Activated naive CD8-positive, alpha-beta T cell (primary cell): ENCODE measurements around the gene CTSD.

ENCODE experiments used
- H3K27ac Mint-ChIP-seq: one replicate; pipeline ENCODE4 v1.8.0; 2021; ENCODE audit warnings: mixed read lengths
- H3K27me3 Mint-ChIP-seq: one replicate; pipeline ENCODE4 v1.8.0; 2021; ENCODE audit warnings: mixed read lengths
- H3K36me3 Mint-ChIP-seq: one replicate; pipeline ENCODE4 v1.8.0; 2021; ENCODE audit warnings: mixed read lengths
- H3K4me1 Mint-ChIP-seq: one replicate; pipeline ENCODE4 v1.8.0; 2021; ENCODE audit warnings: low read depth, mixed read lengths
- H3K4me3 Mint-ChIP-seq: one replicate; pipeline ENCODE4 v1.8.0; 2021; ENCODE audit warnings: mild to moderate bottlenecking, mixed read lengths
- H3K9me3 Mint-ChIP-seq: one replicate; pipeline ENCODE4 v1.8.0; 2021; ENCODE audit warnings: low read depth, mixed read lengths

The CTSD gene

GRCh38 chr11:1786466-1786865 lies 22.7 kb upstream of the CTSD start:
- Mint-ChIP-seq H3K4me1 (no peaks in the 10 kb centered on the region), H3K27ac (no peak overlapping the region), H3K36me3 (no peaks in the 10 kb centered on the region), H3K27me3 (no peaks in the 10 kb centered on the region), H3K9me3 (no peaks in the 10 kb centered on the region), H3K4me3 (no peak overlapping the region)

DNA sequence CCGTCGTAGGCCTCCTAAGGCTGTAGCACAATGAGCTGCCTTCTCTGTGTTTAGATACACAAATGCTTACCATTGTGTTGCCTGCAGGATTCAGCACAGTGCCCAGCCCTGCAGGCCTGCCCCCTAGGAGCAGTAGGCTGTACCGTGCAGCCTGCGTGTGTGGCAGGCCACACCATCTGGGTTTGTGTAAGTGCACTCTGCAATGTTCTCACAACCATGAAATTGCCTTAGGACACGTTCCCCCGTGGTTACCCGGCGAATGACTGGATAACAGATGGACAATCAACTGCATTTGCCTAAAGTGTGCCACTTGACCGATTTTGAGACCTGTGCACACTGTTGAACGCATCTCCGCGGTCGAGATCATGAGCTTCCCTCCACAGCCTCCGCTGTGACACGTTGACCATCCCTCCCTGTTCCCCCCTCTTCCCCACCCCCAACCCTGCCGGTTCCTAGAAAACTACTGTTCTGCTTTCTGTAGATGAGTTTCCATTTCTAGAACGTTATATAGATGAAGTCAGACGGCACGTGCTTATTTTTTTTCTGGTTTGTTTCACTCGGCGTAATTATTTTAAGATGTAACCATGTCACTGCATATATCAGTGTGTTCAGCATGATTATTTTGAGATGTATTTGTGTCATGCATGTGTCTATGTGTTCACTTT lies 22.2 kb upstream of the CTSD start:
- Mint-ChIP-seq H3K27me3 (no peaks in the 10 kb centered on the region), H3K36me3 (no peaks in the 10 kb centered on the region), H3K4me3 (no peak overlapping the region), H3K27ac (no peak overlapping the region), H3K4me1 (no peaks in the 10 kb centered on the region), H3K9me3 (no peaks in the 10 kb centered on the region)

DNA sequence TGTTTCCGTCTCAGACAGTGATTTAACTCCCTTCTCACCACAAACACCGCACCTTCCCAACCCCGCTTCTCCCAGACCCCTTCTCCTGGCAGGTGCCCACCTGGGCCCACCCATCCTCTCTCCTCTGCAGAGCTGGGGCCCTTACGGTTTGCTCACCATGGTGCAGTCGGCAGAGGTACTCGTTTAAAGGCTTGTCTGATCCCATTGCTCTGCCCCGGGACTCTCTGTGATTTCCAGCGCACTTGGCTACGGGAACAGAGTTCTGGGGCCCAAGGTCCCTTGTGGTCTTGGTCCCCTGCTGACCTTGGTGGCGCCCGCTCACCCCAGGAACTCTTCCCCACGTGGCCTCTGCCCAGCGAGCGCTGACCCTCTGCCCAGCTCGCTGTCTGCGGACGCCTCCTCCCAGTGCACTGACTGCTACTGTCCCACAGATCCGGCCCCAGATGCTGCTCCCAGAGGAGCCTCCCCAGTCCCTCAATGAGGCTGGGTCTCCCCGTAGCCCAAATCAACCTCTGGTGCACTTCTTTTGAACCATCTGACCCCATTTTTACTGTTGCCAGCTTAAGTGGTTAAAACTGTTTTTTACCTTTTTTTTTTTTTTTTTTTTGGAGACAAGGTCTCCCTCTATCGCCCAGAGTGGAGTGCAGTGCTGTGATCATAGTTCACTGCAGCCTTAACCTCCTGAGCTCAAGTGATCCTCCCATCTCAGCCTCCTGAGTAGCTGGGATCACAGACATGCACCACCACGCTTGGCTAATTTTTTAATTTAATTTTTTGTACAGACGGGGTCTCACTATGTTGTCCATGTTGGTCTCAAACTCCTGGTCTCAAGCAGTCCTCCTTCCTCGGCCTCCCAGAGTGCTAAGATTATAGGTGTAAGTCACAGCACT lies 21.3 kb upstream of the CTSD start:
- Mint-ChIP-seq H3K4me3 (no peak overlapping the region), H3K27me3 (no peaks in the 10 kb centered on the region), H3K9me3 (no peaks in the 10 kb centered on the region), H3K36me3 (no peaks in the 10 kb centered on the region), H3K27ac (no peak overlapping the region), H3K4me1 (no peaks in the 10 kb centered on the region)

- H3K27ac Mint-ChIP-seq, result no peak overlapping the region
- no peak overlapping the region for H3K4me3 Mint-ChIP-seq
- H3K4me1 Mint-ChIP-seq, result no peaks in the 10 kb centered on the region
- H3K9me3 Mint-ChIP-seq, result no peaks in the 10 kb centered on the region
- H3K27me3 Mint-ChIP-seq, result no peaks in the 10 kb centered on the region
- no peaks in the 10 kb centered on the region for H3K36me3 Mint-ChIP-seq
These were observed 20.2 kb upstream of the CTSD start for GRCh38 chr11:1783725-1784529.

- Mint-ChIP-seq H3K27me3 (no peaks in the 10 kb centered on the region), H3K27ac (no peak overlapping the region), H3K36me3 (no peaks in the 10 kb centered on the region), H3K4me1 (no peaks in the 10 kb centered on the region), H3K9me3 (no peaks in the 10 kb centered on the region), H3K4me3 (no peak overlapping the region)
These were observed 19.4 kb upstream of the CTSD start for GRCh38 chr11:1782831-1783724.

GRCh38 chr11:1782031-1782590 lies 18.4 kb upstream of the CTSD start:
- H3K27me3 Mint-ChIP-seq, result no peaks in the 10 kb centered on the region

DNA sequence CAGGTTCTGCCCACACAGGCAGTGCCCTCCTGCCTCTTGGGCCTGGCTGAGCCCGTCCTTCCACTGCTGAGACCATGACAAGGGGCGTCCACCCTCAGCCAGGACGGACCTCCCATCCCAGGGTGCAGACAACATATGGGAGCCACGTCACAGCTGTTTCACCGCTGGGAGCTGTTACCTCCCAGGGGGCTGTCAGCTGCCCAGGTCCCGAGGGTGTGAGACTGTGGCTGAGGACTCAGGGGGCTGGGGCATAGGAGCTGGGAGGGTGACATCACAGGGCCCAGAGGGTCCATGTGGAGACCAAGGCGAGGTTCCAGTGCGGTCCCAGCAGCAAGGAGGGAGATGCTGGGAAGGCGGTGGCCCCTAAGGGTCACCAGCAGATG lies 17.9 kb upstream of the CTSD start:
- no peak overlapping the region for H3K27ac Mint-ChIP-seq
- H3K36me3 Mint-ChIP-seq, result no peaks in the 10 kb centered on the region
- H3K27me3 Mint-ChIP-seq, result no peaks in the 10 kb centered on the region
- H3K4me1 Mint-ChIP-seq, result no peaks in the 10 kb centered on the region
- H3K4me3 Mint-ChIP-seq, result no peak overlapping the region
- no peaks in the 10 kb centered on the region for H3K9me3 Mint-ChIP-seq

More at GRCh38 chr11:1782031-1782590, 18.4 kb upstream of the CTSD start:
- no peak overlapping the region for H3K27ac Mint-ChIP-seq
- H3K4me3 Mint-ChIP-seq, result no peak overlapping the region
- H3K9me3 Mint-ChIP-seq, result no peaks in the 10 kb centered on the region
- no peaks in the 10 kb centered on the region for H3K36me3 Mint-ChIP-seq
- no peaks in the 10 kb centered on the region for H3K4me1 Mint-ChIP-seq

DNA sequence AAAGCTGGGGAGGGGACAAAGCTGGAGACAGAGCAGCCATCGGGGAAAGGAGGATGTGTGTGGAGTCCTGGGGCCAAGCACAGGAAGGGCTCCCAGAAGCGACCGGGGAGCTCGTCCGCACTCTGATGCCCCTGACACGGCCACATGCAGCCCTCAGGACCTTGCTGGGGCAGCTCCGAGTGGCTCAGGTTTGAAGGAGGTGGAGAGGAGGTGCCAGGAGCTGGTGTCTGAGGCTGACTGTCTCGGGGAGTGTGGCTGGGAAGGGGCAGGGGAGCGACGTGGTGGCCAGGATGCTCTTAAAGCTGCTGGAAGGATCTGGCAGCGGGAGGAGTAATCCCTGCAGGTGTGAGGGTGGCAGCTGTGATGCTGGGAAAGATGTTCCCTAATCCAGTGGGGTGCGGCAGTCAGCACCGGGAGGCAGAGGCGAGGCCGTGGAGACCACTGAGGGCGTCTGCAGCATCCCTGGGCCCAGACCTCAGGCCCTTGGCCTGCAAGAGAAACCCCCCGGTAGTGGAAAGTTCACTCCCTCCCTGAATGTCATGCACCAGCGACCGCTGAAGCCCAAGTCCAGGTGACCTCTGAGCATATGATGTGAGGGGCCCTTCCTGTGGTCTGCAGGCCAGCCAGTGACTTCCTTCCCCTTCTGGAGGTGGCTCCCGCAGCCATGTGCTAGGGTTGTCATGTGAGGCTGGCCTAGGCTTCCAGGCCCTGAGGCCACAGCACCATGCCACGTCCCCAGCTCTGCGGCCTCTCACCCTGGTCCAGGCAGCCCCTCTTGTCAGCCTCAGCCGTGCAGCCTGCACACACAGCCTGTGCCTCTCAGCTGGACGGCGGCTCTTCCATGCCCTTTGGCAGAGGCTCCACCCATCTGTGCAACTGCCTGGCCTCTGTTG lies 17.2 kb upstream of the CTSD start:
- no peaks in the 10 kb centered on the region for H3K36me3 Mint-ChIP-seq
- H3K4me3 Mint-ChIP-seq, result no peak overlapping the region
- H3K9me3 Mint-ChIP-seq, result no peaks in the 10 kb centered on the region
- no peaks in the 10 kb centered on the region for H3K4me1 Mint-ChIP-seq
- no peak overlapping the region for H3K27ac Mint-ChIP-seq
- H3K27me3 Mint-ChIP-seq, result no peaks in the 10 kb centered on the region

GRCh38 chr11:1779806-1780699 lies 16.3 kb upstream of the CTSD start:
- Mint-ChIP-seq H3K4me3 (no peak overlapping the region), H3K9me3 (no peaks in the 10 kb centered on the region), H3K27me3 (no peaks in the 10 kb centered on the region), H3K4me1 (no peaks in the 10 kb centered on the region), H3K27ac (no peak overlapping the region), H3K36me3 (no peaks in the 10 kb centered on the region)

GRCh38 chr11:1779034-1779805 lies 15.5 kb upstream of the CTSD start:
- H3K9me3 Mint-ChIP-seq, result no peaks in the 10 kb centered on the region
- H3K27ac Mint-ChIP-seq, result no peak overlapping the region
- H3K4me3 Mint-ChIP-seq, result no peak overlapping the region
- no peaks in the 10 kb centered on the region for H3K27me3 Mint-ChIP-seq
- no peaks in the 10 kb centered on the region for H3K36me3 Mint-ChIP-seq
- no peaks in the 10 kb centered on the region for H3K4me1 Mint-ChIP-seq

DNA sequence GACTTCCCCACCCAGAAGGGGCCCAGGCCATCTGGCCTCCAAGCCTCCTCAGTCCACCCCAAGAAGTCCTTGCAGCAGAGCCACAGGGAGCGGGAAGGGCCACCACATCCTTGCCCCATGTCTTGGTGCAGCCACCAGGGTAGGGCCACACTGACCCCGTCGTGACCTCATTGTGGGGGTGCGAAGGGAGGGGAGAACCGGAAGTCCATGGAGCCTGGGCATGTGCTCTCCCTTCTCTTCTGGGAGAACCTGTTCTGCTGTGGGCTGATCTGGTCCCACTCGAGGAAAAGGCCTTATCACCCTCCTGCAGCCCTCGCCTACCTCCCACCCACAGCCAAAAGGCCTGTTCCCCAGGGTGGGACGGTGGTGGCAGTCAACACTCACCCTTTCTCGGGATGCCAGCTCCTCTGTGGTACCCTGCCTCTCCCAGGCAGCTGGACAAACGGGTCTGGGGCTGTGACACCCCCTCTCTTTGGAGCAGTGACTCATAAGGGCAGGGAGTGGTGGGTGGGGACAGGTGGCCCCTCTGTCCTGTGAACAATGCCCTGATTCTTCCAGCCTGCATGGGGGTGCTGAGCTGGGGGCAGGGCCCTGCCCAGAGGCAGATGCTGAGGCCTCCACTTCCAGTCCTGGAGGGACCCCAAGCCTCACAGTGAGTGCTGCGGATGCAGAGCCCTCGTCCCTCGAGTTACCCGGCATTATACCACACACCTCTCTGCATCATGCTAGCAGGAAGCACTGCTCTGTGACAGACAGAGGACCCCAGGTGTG lies 14.6 kb upstream of the CTSD start:
- H3K27ac Mint-ChIP-seq, result no peak overlapping the region
- H3K27me3 Mint-ChIP-seq, result no peaks in the 10 kb centered on the region
- no peak overlapping the region for H3K4me3 Mint-ChIP-seq
- no peaks in the 10 kb centered on the region for H3K36me3 Mint-ChIP-seq
- H3K4me1 Mint-ChIP-seq, result peaks cover 5% of the 10 kb centered on the region
- no peaks in the 10 kb centered on the region for H3K9me3 Mint-ChIP-seq
